Testis (tissue), 3 donors: ENCODE data around the gene MEN1. TPM values are rescaled to one million over a fixed set of nuclear protein-coding genes. Genes with fewer than 3 reads are reported as not detected.

Experiments used
- DNase-seq: peaks from one replicate; pipeline ENCODE4 v3.0.0-alpha.2; 2019
- H3K27ac ChIP-seq, 2 donors: fragments of 200-600 bp; sonication (generic); one replicate each; pipeline ENCODE4 v1.5.1; 2019
- H3K27me3 ChIP-seq: fragments of 200-600 bp; sonication (generic); one replicate; pipeline ENCODE4 v1.5.1; 2019
- H3K36me3 ChIP-seq: fragments of 200-600 bp; sonication (generic); one replicate; pipeline ENCODE4 v1.5.1; 2017; ENCODE audit warnings: low read depth; ENCODE audit errors: missing control alignments
- H3K4me1 ChIP-seq: fragments of 200-600 bp; sonication (generic); one replicate; pipeline ENCODE4 v1.5.1; 2019
- H3K4me3 ChIP-seq, 2 donors: fragments of 200-600 bp; sonication (generic); one replicate each; pipeline ENCODE4 v1.5.1; 2017 to 2019
- H3K9me3 ChIP-seq: fragments of 200-600 bp; sonication (generic); one replicate; pipeline ENCODE4 v1.5.1; 2017
- CTCF ChIP-seq, 3 experiments: fragments of 450-650 bp in 2 of 3; fragments of 200-600 bp in 1 of 3; sonication (generic) in 1 of 3; IDR thresholded peaks; one replicate each; pipeline ENCODE4 v1.5.1; 2016 to 2019; ENCODE audit warnings: antibody characterized with exemption in 3 of 3, mild to moderate bottlenecking in 2 of 3, moderate library complexity in 1 of 3
- POLR2A ChIP-seq: fragments of 450-650 bp; IDR thresholded peaks from one replicate; pipeline ENCODE4 v1.6.1; 2017; ENCODE audit warnings: antibody characterized with exemption, mild to moderate bottlenecking, moderate library complexity
- WGBS, 2 donors: methylation state at CpG; one replicate each; pipeline ENCODE4 v1.1.5; 2018; 5-methylcytosine and 5-hydroxymethylcytosine counted together
- intact Hi-C: fragments of 100-400 bp; cut with DNase I; formaldehyde crosslinking; loops from one replicate; pipeline ENCODE4 v1.15.1; 2023; ENCODE audit warnings: low total_unique reads
- polyA plus RNA-seq: library from polyadenylated mRNA; stranded (reverse); fragments of 350-450 nt; fragmentation: Illumina TruSeq; extraction: RNeasy Lipid Tissue Mini Kit (QIAGEN cat#74804); gene quantifications from one replicate; pipeline ENCODE4 v1.2.3, GENCODE V29; 2014; ENCODE audit warnings: low read depth, low replicate concordance; ENCODE audit not compliant: insufficient read depth
- total RNA-seq, 2 donors: library from RNA; depleted of rRNA; stranded (reverse); fragments of >200 nt; gene quantifications; one replicate each; pipeline ENCODE4 v1.2.3, GENCODE V29; 2016

Gene MEN1
- total and polyA plus RNA-seq, 3 donors from 2014 or later = 29.7 to 40.8 (median 36.7) TPM

DNA sequence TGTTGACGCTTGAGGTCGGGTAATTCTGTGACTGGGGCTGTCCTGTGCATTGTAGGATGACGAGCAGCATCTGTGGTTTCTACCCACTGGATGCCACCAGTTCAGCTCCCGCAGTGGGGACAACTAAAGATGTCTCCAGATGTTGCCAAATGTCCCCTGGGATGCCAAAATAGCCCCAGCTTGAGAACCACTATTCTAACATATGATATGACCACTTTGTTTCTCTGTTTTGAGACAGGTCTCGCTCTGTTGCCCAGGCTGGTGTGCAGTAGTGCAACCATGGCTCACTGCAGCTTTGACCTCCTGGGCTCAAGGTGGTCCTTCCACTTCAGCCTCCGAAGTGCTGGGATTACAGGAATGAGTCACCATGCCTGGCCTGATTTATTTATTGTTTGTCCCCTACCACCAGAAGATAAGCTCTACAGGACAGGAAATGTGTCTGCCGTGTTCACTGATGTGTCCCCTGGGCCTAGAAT, 4.4 kb upstream of the MEN1 start:
- TF ChIP-seq CTCF (IDR thresholded peaks at IDR 0.05) (no peak), POLR2A (no peak)
- H3K27me3 ChIP-seq = no peaks in the 10 kb centered on the region
- no peak for DNase-seq
- no peaks in the 10 kb centered on the region for H3K9me3 ChIP-seq
- 82 to 87% methylated on average over 7 of the region's 7 CpGs for WGBS, 2 donors
- intact Hi-C loops = no loop called here
- H3K36me3 ChIP-seq = no peaks in the 10 kb centered on the region
- H3K4me1 ChIP-seq = peaks cover 2% of the 10 kb centered on the region
- no peak overlapping the region for H3K27ac ChIP-seq
- no peak overlapping the region for H3K4me3 ChIP-seq

DNA sequence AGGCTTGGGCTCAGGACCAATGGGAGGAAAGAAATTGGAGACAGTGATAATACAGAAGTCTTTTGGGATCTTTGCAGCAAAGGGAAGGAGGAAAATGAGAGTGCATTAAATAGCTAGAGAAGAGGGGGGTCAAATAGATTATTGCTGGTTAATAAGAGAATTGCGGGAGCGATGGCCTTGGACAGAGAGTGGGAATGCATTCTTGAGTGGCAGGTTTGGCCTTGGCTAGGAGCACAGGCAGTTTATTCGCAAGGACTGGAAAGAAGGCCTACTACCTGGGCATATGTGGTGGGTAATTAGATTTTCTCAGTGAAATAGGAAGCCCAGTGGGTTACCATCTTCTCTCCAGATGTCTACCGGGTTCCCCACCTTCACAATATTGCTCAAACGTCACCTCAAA, 3.5 kb upstream of the MEN1 start:
- intact Hi-C loops = no loop called here
- WGBS, 2 donors = 57 to 70% methylated on average over 5 of the region's 5 CpGs

DNA sequence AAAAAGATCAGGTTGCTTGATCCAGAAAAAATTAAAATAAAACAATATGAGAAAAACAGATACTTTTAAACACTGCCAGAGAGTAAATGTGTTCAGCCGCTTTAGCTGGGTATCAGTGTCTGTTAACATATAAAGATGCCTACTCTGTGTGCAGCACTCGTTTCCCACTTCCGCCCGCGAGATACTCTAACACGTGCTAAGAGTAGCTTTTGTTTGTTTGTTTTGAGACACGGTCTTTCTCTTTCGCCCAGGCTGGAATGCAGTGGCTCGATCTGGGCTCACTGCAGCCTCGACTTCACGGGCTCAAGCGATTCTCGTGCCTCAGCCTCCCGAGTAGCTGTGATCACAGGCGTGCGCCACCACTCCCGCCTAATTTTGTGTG, 531 bp upstream of the MEN1 start:
- Histone ChIP-seq H3K4me1 (peaks cover 10% of the 10 kb centered on the region), H3K4me3 (peak overlapping the region; percentile 79 to 86), H3K27ac (no peak overlapping the region), H3K9me3 (no peaks in the 10 kb centered on the region), H3K27me3 (no peaks in the 10 kb centered on the region), H3K36me3 (no peaks in the 10 kb centered on the region)
- DNase-seq = peak; percentile 42
- 31 to 41% methylated on average over 17 of the region's 17 CpGs for WGBS, 2 donors
- TF ChIP-seq CTCF (IDR thresholded peaks at IDR 0.05) (no peak), POLR2A (no peak)
- intact Hi-C loops = no loop called here

More for the DNA sequence above, 3.5 kb upstream of the MEN1 start:
- DNase-seq = no peak
- TF ChIP-seq CTCF (IDR thresholded peaks at IDR 0.05) = no peak
- no peak for TF ChIP-seq POLR2A
- H3K4me3 ChIP-seq = no peak overlapping the region
- H3K36me3 ChIP-seq = no peaks in the 10 kb centered on the region
- H3K4me1 ChIP-seq = peaks cover 10% of the 10 kb centered on the region
- no peaks in the 10 kb centered on the region for H3K27me3 ChIP-seq
- H3K9me3 ChIP-seq = no peaks in the 10 kb centered on the region
- H3K27ac ChIP-seq = no peak overlapping the region

DNA sequence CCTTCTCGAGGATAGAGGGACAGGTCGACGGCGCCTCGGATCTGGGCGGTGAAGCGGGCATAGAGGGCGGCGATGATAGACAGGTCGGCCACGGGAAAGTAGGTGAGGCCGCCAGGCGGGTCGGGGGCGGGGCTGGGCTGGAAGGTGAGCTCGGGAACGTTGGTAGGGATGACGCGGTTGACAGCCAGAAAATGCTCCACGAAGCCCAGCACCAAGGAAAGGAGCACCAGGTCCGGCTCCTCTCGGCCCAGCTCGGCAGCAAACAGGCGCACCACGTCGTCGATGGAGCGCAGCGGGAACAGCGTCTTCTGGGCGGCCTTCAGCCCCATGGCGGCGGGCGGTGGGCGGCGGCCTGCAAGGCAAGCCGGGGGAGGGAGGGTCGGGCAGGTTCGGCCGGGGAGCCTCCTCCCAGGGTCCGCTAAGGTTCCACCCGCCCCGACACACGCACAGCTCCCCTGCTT, 540 bp downstream of the MEN1 start:
- DNase-seq = peak; percentile 30
- peak overlapping the region; percentile 79 to 86 for H3K4me3 ChIP-seq
- WGBS, 2 donors = 4 to 5% methylated on average over 14 to 44 of the region's 44 CpGs
- no peaks in the 10 kb centered on the region for H3K27me3 ChIP-seq
- H3K4me1 ChIP-seq = peaks cover 10% of the 10 kb centered on the region
- H3K27ac ChIP-seq = peak overlapping the region; percentile 48 to 65
- H3K36me3 ChIP-seq = no peaks in the 10 kb centered on the region
- TF ChIP-seq CTCF (IDR thresholded peaks at IDR 0.05) = no peak
- no peak for TF ChIP-seq POLR2A
- intact Hi-C loops = no loop called here
- no peaks in the 10 kb centered on the region for H3K9me3 ChIP-seq

DNA sequence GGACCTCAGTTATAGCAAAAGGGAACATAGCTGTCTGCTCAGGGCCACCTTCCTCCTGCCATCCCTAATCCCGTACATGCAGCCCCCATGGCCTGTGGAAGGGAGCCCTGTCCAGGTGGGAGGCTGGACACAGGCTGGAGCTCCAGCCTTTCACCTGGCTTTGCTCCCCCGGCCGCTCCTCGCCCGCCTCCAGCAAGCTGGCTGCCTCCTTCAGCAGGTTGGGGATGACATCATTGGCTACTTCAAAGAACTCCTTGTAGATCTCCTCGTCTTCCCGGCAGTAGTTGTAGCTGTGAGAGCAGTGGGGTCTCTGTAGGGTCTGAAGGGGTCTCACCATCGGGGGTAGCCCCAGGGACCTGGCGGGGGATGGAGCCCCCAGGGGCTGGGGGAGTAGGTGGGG, 4.9 kb downstream of the MEN1 start:
- Histone ChIP-seq H3K36me3 (no peaks in the 10 kb centered on the region), H3K27ac (no peak overlapping the region), H3K4me3 (no peak overlapping the region), H3K27me3 (no peaks in the 10 kb centered on the region), H3K9me3 (no peaks in the 10 kb centered on the region), H3K4me1 (peaks cover 31% of the 10 kb centered on the region)
- TF ChIP-seq CTCF (IDR thresholded peaks at IDR 0.05) = no peak
- no peak for TF ChIP-seq POLR2A
- no peak for DNase-seq
- intact Hi-C loops = no loop called here
- 87 to 100% methylated on average over 5 to 9 of the region's 9 CpGs for WGBS, 2 donors
